ENCODE results near the gene CX3CL1.

DNA sequence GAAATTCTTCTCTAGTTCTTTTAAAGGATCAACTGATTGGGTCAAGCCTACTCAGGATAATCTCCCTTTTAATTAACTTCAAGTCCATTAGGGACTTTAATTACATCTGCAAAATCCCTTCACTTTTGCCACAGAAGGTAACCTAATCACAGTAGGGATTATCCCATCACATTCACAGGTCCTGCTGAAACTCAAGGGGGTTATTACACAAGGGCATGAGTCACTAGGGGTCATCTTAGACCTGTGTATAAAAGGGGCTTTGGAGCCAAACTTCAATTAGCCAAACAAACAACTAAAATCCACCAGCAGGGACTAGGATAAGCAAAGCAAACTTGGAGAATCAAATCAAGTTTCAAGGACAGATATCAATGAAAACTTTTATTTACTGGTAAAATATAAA is 55.5 kb downstream of the CX3CL1 start:
- TF ChIP-seq CUX1 (CRISPR knock-in tag; IDR thresholded peaks at IDR 0.05) (no peak), CTCF (IDR thresholded peaks at IDR 0.05 in 2 of 3, conservative IDR thresholded peaks at IDR 0.05 in 1 of 3; ENCODE audit: insufficient read depth in 2 of 3, low read depth in 1 of 3, low read length in 3 of 3) (no peak), CHD4 (IDR thresholded peaks at IDR 0.05; ENCODE audit: insufficient read depth, insufficient replicate concordance, low read depth, low read length, poor library complexity, severe bottlenecking) (no peak), MAFG (tag; conservative IDR thresholded peaks at IDR 0.05) (no peak), FOXA1 (IDR thresholded peaks at IDR 0.05; ENCODE audit: borderline replicate concordance) (no peak), KAT7 (CRISPR knock-in tag; IDR thresholded peaks at IDR 0.05; ENCODE audit: borderline replicate concordance) (no peak), TFAM (CRISPR knock-in tag; conservative IDR thresholded peaks at IDR 0.05) (no peak), ZKSCAN8 (CRISPR knock-in tag; IDR thresholded peaks at IDR 0.05) (no peak), NCOR1 (IDR thresholded peaks at IDR 0.05) (no peak), ZNF589 (CRISPR knock-in tag; IDR thresholded peaks at IDR 0.05; ENCODE audit: low read depth) (no peak)
- TF ChIP-seq, protein P1, sequence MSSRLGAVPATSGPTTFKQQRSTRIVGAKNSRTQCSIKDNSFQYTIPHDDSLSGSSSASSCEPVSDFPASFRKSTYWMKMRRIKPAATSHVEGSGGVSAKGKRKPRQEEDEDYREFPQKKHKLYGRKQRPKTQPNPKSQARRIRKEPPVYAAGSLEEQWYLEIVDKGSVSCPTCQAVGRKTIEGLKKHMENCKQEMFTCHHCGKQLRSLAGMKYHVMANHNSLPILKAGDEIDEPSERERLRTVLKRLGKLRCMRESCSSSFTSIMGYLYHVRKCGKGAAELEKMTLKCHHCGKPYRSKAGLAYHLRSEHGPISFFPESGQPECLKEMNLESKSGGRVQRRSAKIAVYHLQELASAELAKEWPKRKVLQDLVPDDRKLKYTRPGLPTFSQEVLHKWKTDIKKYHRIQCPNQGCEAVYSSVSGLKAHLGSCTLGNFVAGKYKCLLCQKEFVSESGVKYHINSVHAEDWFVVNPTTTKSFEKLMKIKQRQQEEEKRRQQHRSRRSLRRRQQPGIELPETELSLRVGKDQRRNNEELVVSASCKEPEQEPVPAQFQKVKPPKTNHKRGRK (tag; IDR thresholded peaks at IDR 0.05), result no peak

All from K562 (cell line).